Amygdala (tissue), 56 donors: Measurements from ENCODE around the gene GRIN3B.

Source experiments
- DNase-seq, 56 donors: peaks; one replicate each; lab custom pipeline; 2025; lab: John Stamatoyannopoulos, UW

GRIN3B gene

DNA sequence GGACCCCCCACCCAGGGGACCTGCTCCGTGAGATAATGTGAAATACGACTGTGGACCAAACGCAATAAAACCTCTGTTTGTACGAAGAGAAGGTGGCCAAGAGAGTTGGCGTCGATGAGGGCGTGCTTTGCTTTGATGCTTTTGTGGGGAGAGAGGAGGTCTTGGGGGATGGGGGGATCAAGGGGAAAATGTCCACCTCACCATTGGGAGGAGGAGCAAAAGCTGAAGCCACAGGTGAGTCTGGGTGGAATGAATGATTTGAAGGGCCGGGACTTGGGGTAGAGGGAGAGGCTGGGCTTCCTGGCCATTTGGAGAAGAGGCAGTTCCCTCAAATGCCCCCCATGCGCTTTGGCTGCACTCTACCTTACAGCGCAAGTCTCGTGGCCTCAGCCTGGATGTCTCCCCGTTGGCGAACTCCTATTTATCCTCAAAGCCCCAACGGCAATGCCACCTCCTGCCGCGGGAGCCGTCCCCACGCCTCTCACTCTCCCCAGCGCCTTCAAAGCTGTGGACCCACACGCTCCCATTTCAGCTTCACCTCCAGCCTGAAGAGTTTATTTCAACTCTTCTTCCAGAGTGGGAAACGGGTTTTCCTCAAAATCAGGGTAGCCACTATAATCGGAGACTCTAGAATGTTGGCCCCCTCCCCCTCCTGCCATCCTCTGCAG, 38.9 kb downstream of the GRIN3B start:
- DNase-seq: no peak

DNA sequence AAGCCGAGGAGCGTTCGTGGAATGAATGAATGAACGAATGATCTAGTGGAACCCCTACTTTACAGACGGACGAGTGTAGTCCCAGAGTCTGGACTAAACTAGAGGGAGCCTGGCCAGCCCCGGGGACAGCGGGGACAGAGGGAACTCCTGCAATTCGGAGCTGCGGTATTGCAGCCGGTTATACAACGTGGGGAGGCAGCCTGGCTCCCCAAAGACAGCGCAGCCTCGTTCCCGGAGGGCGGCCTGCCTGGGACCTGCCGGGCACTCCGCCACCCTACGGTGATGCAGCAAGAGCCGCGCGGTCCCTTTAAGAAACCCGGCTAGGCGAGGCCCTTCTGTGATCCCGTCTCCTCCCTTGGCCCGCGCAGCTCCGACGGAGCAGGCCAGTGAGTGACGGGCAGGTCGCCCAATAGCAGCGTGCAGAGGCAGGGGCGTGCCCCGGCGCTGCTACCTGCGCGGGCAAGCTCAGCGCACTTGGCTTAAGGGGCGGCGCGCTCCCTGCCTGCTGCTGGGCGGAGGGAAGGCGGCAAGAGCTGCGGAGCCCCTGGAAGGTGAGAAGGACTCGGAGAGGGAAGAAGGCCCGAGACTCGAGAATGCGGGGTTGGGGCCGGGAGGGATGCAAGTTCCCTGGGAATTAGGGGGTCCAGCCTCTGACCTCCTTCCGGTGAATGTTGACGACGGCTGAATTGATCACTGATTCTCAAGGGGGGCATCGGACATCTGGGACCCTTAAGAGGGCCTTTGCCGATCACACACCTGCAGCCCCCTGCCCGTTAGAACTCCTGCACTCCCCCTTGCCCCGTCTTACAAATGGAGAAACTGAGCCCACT, 39.6 kb downstream of the GRIN3B start, which contains the start of gene ABCA7:
Gene ABCA7 (plus strand): TSS at position 462 of the 830 bp plus-strand sequence. CDS start 1,255 bp downstream, outside the sequence.
- peak; percentile 27 to 97 (median 86) for DNase-seq

DNA sequence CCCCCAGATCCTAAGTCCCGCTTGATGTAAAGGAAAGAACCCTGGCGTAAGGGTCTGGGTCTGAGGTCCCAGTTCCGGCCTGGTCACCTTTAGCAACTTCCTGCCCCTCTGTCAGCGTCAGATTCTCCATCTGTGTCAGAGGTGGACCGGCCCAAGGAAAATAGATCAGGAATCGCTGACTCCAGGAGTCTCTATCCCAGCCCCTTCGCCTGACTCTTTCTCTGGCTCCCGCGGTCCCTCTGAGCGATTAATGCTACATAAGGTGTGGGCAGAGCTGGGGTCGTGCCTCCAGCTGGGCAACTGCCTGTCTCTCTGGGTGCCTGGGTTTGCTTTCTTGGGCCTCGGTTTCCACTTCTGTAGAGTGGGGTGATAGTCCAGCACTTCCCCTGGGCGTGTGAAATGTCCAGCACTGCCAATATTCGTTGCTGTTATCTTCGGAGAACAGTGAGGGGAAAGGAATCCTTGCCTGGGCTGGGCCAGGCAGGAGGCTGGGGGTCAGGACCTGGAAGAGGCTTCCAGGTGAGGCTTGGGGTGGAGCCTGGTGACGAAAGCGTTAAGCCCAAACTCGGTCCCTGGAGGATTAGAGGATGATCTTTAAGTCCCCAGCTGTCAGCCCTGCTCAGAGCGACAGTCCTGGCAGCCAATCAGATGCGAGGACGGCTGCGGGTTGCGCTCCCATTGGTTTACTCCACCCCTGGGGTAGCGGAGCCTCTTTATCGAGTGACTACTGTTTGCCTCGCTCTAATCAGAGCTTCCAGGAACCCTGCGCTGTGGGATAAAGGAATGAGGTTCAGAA, 40.5 kb downstream of the GRIN3B start:
- DNase-seq: peak; percentile 18 to 94 (median 76)

DNA sequence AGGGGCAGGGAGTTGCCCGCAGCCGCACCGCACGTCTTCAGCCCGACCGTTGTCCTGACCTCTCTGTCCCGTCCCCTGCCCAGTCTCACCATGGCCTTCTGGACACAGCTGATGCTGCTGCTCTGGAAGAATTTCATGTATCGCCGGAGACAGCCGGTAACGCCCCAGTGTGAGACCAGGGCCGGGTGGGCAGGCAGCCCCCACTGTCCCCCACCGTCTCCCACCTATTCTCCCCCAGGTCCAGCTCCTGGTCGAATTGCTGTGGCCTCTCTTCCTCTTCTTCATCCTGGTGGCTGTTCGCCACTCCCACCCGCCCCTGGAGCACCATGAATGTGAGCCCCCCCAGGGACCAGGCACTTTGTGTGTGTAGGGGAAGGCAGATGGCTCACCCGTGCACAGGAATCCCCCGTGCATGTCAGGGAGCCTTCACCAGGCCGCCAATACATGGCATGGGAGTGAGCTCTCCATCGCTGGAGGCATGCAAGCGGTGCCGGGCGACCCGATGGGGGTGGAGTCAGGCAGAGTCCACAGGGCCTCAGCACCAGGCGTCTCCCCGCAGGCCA, 41.1 kb downstream of the GRIN3B start:
- DNase-seq: no peak

DNA sequence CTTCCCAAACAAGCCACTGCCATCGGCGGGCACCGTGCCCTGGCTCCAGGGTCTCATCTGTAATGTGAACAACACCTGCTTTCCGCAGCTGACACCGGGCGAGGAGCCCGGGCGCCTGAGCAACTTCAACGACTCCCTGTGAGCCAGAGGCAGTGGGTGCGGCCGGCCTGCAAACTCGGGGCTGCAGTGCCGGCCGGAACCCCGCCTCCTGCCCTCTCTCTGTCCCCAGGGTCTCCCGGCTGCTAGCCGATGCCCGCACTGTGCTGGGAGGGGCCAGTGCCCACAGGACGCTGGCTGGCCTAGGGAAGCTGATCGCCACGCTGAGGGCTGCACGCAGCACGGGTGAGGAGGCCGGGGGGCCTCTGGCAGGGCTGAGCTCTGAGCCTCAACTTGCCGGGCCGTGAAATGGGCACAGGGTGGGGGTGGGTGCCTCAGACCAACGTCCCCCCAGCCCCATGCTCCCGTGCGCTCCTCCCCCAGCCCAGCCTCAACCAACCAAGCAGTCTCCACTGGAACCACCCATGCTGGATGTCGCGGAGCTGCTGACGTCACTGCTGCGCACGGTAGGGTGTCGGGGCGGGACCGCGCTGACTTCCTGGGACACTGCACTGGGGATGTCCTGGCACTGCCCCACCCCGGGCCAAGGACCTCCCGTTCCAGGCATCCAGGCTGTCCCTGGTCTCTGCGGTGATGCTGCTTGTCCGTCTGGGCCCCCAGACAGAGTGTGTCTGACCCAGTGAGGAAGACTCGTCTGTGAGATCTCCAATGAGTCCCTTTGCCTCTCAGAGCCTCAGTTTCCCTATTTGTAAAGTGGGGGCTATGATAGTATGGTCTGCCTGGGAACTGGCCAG, 41.8 kb downstream of the GRIN3B start:
- DNase-seq: no peak

DNA sequence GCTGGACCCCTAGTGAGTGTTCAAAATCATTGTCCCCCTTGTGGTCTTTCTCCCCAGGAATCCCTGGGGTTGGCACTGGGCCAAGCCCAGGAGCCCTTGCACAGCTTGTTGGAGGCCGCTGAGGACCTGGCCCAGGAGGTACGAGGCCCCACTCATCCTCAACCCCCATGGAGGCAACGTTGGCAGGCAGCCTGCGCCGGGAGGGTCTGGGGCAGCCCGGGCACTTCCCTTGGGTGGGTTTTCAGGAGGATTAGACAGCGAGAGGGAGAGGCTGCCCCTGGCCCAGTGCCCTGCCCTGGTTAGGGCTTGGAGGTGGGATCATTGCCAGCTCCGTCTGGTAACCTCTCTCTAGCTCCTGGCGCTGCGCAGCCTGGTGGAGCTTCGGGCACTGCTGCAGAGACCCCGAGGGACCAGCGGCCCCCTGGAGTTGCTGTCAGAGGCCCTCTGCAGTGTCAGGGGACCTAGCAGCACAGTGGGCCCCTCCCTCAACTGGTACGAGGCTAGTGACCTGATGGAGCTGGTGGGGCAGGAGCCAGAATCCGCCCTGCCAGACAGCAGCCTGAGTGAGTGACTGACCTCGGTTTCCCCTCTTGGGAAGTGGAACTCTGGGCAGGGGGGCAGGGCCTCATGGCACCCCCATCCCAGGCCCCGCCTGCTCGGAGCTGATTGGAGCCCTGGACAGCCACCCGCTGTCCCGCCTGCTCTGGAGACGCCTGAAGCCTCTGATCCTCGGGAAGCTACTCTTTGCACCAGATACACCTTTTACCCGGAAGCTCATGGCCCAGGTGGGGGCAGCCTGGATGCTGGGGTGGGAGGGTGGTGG, 42.7 kb downstream of the GRIN3B start:
- no peak for DNase-seq

DNA sequence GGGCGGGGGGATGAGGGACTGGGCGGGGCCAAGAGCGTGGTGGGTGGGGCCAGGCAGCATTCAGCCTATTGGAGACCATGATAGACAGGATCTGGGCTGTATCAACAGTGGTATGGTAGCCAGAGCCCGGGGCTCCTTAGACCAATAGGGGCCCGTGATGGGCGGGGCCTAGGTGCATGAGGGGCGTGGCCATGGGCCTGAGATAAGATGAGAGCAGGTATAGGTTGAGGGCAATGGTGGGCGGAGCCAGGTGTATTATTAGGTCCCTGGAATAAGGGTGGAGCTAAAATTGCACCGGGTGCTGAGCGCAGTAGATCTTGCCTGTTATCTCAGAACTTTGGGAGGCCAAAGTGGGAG, 45.0 kb downstream of the GRIN3B start:
- no peak for DNase-seq

DNA sequence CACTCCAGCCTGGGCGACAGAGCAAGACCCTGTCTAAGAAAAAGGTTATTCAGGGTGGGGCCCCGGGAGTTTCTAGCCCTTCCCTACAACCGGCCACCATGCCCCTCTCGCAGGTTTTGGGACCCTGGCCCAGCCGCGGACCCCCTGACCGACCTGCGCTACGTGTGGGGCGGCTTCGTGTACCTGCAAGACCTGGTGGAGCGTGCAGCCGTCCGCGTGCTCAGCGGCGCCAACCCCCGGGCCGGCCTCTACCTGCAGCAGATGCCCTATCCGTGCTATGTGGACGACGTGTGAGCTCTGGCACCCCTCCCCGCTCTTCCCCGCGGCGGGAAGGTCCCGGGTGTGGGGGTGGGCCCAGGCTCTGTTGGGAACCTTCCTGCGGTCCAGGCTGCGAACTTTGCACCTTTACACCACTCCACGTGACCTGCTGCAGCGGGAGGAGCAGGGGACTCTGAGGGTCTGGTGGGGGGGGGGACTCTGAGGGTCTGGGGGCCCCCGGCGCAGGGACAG, 46.0 kb downstream of the GRIN3B start:
- no peak for DNase-seq

DNA sequence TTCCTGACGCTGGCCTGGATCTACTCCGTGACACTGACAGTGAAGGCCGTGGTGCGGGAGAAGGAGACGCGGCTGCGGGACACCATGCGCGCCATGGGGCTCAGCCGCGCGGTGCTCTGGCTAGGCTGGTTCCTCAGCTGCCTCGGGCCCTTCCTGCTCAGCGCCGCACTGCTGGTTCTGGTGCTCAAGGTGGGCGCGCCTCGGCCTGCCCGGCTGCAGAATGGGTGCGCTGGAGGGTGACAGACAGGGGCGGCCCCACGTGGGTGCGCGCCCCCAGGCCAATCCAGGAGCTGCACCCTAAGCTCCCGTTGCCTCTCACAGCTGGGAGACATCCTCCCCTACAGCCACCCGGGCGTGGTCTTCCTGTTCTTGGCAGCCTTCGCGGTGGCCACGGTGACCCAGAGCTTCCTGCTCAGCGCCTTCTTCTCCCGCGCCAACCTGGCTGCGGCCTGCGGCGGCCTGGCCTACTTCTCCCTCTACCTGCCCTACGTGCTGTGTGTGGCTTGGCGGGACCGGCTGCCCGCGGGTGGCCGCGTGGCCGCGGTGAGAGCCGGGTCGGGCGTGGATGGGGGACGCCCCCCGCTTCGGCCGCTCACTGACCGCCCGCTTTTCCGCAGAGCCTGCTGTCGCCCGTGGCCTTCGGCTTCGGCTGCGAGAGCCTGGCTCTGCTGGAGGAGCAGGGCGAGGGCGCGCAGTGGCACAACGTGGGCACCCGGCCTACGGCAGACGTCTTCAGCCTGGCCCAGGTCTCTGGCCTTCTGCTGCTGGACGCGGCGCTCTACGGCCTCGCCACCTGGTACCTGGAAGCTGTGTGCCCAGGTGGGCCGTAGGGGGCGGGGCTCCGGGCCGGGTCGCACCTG, 46.8 kb downstream of the GRIN3B start:
- no peak for DNase-seq

DNA sequence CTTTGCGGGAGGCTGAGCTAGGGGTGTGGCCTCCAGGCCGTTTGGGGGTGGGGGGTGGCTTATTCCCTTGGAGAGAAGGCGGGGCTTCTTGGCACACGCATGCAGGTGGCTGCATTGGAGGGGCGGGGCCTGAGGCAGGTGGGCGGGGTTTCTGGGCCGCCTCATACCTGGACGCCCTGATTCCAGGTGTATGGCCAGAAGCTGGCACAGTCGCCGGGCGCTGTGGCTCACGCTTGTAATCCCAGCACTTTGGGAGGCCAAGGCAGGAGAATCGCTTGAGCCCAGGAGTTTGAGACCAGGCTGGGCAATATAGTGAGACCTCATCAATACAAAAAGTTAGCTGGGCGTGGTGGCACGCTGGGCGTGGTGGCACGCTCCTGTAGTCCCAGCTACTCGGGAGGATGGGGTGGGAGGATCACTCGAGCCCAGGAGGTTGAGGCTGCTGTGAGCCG, 47.5 kb downstream of the GRIN3B start:
- DNase-seq: no peak

DNA sequence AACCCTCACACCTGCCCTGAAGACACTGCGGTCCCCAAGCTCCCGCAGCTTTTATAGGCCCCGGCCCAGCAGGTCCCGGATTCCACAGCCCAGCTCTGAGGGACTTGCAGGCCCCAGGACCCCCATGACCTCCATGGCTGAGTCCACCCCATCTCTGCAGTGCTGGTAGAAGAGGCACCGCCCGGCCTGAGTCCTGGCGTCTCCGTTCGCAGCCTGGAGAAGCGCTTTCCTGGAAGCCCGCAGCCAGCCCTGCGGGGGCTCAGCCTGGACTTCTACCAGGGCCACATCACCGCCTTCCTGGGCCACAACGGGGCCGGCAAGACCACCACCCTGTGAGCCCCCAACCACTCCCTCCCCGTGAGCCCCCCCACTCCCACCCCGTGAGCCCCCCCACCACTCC, 48.9 kb downstream of the GRIN3B start:
- no peak for DNase-seq

DNA sequence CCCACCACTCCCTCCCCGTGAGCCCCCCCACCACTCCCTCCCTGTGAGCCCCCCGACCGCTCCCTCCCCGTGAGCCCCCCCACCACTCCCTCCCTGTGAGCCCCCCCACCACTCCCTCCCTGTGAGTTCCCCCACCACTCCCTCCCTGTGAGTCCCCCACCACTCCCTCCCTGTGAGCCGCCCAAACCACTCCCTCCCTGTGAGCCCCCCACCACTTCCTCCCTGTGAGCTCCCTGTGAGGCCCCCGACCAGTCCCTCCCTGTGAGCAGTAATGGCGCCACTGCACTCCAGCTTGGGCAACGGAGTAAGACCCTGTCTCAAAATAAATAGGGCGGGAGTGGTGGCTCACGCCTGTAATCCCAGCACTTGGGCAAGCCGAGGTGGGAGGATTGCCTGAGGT, 49.6 kb downstream of the GRIN3B start:
- DNase-seq: no peak

DNA sequence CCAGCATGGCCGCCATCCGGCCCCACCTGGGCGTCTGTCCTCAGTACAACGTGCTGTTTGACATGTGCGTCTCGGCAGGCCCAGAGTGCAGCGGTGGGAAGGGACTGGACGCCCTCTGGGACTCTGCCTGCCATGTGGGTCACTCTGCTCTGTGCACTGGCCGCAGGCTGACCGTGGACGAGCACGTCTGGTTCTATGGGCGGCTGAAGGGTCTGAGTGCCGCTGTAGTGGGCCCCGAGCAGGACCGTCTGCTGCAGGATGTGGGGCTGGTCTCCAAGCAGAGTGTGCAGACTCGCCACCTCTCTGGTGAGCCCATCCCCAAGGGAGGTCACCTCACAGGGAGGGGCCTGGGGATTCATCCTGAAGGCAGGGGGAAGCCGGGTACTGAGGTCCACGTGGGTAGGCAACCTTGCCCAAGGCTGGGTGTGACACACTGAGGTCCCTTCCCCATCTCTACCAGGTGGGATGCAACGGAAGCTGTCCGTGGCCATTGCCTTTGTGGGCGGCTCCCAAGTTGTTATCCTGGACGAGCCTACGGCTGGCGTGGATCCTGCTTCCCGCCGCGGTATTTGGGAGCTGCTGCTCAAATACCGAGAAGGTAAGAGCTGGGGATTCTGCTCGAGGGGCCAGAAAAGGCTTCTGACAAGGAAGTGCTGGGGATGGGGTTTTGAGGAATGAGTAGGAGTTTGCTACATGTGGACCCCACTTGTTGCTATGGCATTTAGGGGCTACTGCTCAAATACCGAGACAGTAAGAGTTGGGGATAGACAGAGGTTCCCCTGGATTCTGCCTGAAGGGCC, 51.0 kb downstream of the GRIN3B start:
- no peak for DNase-seq

DNA sequence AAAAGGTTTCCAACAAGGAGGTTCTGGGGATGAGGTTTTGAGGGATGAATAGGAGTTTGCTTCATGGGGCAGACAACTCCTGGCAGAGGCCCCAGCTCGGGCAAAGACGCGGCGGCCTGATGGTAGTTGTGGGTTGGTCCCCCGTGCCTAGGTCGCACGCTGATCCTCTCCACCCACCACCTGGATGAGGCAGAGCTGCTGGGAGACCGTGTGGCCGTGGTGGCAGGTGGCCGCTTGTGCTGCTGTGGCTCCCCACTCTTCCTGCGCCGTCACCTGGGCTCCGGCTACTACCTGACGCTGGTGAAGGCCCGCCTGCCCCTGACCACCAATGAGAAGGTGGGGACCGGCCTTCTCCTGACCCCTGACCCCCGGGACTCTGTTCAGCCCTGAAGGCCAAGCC, 51.6 kb downstream of the GRIN3B start:
- DNase-seq: no peak

DNA sequence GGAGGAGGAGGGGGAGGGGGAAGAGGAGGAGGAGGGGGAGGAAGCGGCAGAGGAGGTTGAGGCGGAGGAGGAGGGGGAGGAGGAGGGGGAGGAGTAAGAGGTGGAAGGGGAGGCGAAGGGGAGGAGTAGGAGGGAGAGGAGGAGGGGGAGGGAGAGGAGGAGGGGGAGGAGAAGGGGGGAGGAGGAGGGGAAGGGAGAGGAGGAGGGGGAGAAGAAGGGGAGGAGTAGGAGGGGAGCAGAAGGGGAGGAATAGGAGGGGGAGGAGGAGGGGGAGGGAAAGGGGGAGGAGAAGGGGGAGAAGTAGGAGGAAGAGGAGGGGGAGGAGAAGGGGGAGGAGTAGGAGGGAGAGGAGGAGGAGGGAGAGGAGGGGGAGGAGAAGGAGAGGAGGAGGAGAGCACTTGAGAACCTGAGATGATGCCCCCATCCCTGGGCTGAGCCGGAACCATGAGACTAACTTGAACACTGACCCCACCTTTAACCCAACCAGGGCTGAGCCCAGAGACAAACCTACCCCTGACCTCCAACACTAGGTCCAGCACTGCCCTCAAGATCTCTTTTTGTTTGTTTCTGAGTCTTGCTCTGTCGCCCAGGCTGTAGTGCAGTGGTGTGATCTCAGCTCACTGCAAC, 52.2 kb downstream of the GRIN3B start:
- DNase-seq: no peak
